HepG2 (cell line): Measurements from ENCODE around the gene GPBAR1. TPM values are rescaled to one million over a fixed set of nuclear protein-coding genes. Genes with fewer than 3 reads are reported as not detected.

Source experiments
- AFF4 ChIP-seq: sonication (generic); formaldehyde crosslinking; IDR thresholded peaks from 2 replicates; pipeline ENCODE4 v1.4.0; 2020; ENCODE audit warnings: missing genetic modification reagents
- ATRX ChIP-seq: sonication (generic); formaldehyde crosslinking; IDR thresholded peaks from 2 replicates; pipeline ENCODE4 v1.4.0; 2020; ENCODE audit warnings: missing genetic modification reagents, borderline replicate concordance
- CREB1 ChIP-seq, 2 experiments: fragments of 450-650 bp in 1 of 2; IDR thresholded peaks; 2 replicates each; pipeline ENCODE4 v1.6.1; 2016 to 2017; ENCODE audit warnings: control low read depth in 1 of 2, mild to moderate bottlenecking in 1 of 2, missing compliant biosample characterization in 1 of 2, missing genetic modification characterization in 1 of 2
- KDM6A ChIP-seq: IDR thresholded peaks from 2 replicates; pipeline ENCODE4 v1.6.1; 2016; ENCODE audit warnings: low read depth
- NFIC ChIP-seq: IDR thresholded peaks from 2 replicates; pipeline ENCODE4 v1.6.1; 2012; ENCODE audit warnings: mild to moderate bottlenecking, low read length, inconsistent platforms
- RCOR2 ChIP-seq: IDR thresholded peaks from 2 replicates; pipeline ENCODE4 v1.6.1; 2016; ENCODE audit warnings: missing biosample characterization, missing genetic modification reagents
- SMAD1 ChIP-seq: sonication (generic); formaldehyde crosslinking; IDR thresholded peaks from 2 replicates; pipeline ENCODE4 v1.4.0; 2020; ENCODE audit warnings: missing genetic modification reagents, low read depth, mild to moderate bottlenecking, borderline replicate concordance
- SMARCC2 ChIP-seq: fragments of 450-650 bp; IDR thresholded peaks from 2 replicates; pipeline ENCODE4 v1.6.1; 2017; ENCODE audit warnings: antibody characterized with exemption, mild to moderate bottlenecking
- TARDBP ChIP-seq: sonication (generic); formaldehyde crosslinking; IDR thresholded peaks from 2 replicates; pipeline ENCODE4 v1.8.0; 2022; ENCODE audit warnings: mild to moderate bottlenecking, missing genetic modification reagents
- TOPORS ChIP-seq: sonication (generic); formaldehyde crosslinking; IDR thresholded peaks from 2 replicates; pipeline ENCODE4 v1.8.0; 2023; ENCODE audit warnings: mild to moderate bottlenecking, missing genetic modification reagents
- U2AF2 ChIP-seq: fragments of 200-400 bp; formaldehyde crosslinking; IDR thresholded peaks from 2 replicates; pipeline ENCODE4 v1.6.1; 2017; ENCODE audit warnings: low read depth, mild to moderate bottlenecking, low read length
- ZBTB7B ChIP-seq: sonication (generic); formaldehyde crosslinking; IDR thresholded peaks from 2 replicates; pipeline ENCODE4 v1.4.0; 2020; ENCODE audit warnings: missing genetic modification reagents
- ZFP36L1 ChIP-seq: sonication (generic); formaldehyde crosslinking; IDR thresholded peaks from 2 replicates; pipeline ENCODE4 v1.8.0; 2022; ENCODE audit warnings: mild to moderate bottlenecking, missing genetic modification reagents, moderate library complexity
- ZNF142 ChIP-seq: sonication (generic); formaldehyde crosslinking; IDR thresholded peaks from 2 replicates; pipeline ENCODE4 v1.4.0; 2020; ENCODE audit warnings: missing genetic modification reagents
- ZNF251 ChIP-seq: sonication (generic); formaldehyde crosslinking; IDR thresholded peaks from 2 replicates; pipeline ENCODE4 v1.9.0; 2021; ENCODE audit warnings: mild to moderate bottlenecking, missing genetic modification reagents
- ZNF296 ChIP-seq: sonication (generic); formaldehyde crosslinking; conservative IDR thresholded peaks from 2 replicates; pipeline ENCODE4 v1.5.0; 2020; ENCODE audit warnings: mild to moderate bottlenecking, missing genetic modification reagents
- ZNF30 ChIP-seq: sonication (generic); formaldehyde crosslinking; IDR thresholded peaks from 2 replicates; pipeline ENCODE4 v1.5.0; 2020; ENCODE audit warnings: mild to moderate bottlenecking, missing genetic modification reagents
- ZNF343 ChIP-seq: sonication (generic); formaldehyde crosslinking; IDR thresholded peaks from 2 replicates; pipeline ENCODE4 v1.4.0; 2020; ENCODE audit warnings: mild to moderate bottlenecking, missing genetic modification reagents
- ZNF446 ChIP-seq: sonication (generic); formaldehyde crosslinking; IDR thresholded peaks from 2 replicates; pipeline ENCODE4 v1.5.0; 2020; ENCODE audit warnings: mild to moderate bottlenecking, missing genetic modification reagents
- ZNF484 ChIP-seq: sonication (generic); formaldehyde crosslinking; IDR thresholded peaks from 2 replicates; pipeline ENCODE4 v1.5.1; 2020; ENCODE audit warnings: mild to moderate bottlenecking, low read depth, missing genetic modification reagents, borderline replicate concordance
- ZNF577 ChIP-seq: sonication (generic); formaldehyde crosslinking; IDR thresholded peaks from 2 replicates; pipeline ENCODE4 v1.4.0; 2020; ENCODE audit warnings: mild to moderate bottlenecking, low read depth, missing genetic modification reagents, borderline replicate concordance
- ZNF598 ChIP-seq: sonication (generic); formaldehyde crosslinking; IDR thresholded peaks from 2 replicates; pipeline ENCODE4 v1.5.1; 2020; ENCODE audit warnings: mild to moderate bottlenecking, missing genetic modification reagents, borderline replicate concordance
- polyA plus RNA-seq, 8 experiments: library from polyadenylated mRNA; depleted of rRNA in 3 of 8; stranded (reverse) in 7 of 8; unstranded in 1 of 8; fragments of >200 nt; fragmentation: Illumina TruSeq in 4 of 8; extraction: Trizol in 4 of 8; gene quantifications; 2 replicates each; pipeline versions ENCODE4 v1.2.1 to v1.2.3, GENCODE V29; 2011 to 2016; ENCODE audit warnings: low read depth in 4 of 8, missing spikeins in 1 of 8, mixed read lengths in 1 of 8; ENCODE audit not compliant: insufficient read depth in 1 of 8
- total RNA-seq, 5 experiments: library from RNA; depleted of rRNA; stranded (reverse); fragments of >200 nt; fragmentation: Illumina TruSeq; extraction: Trizol; gene quantifications; 2 replicates each; pipeline ENCODE4 v1.2.3, GENCODE V29; 2016; ENCODE audit warnings: low read depth in 1 of 5

The GPBAR1 gene
- total and polyA plus RNA-seq, 2 of the 13 experiments (the other 11 are each of a cell fraction or from before 2014, with no cell fraction given): 0.05 to 0.09 TPM

- TF ChIP-seq ZNF30 (CRISPR knock-in tag) (no peak), ZNF577 (CRISPR knock-in tag) (no peak), ZFP36L1 (CRISPR knock-in tag) (no peak), CREB1 (IDR thresholded peaks at IDR 0.05) (peak; percentile 72), CREB1 (CRISPR knock-in tag; IDR thresholded peaks at IDR 0.05) (no peak), SMAD1 (CRISPR knock-in tag) (no peak), ZBTB7B (CRISPR knock-in tag) (0 out of 2 replicates have a peak, but pooled peaks have one; percentile 64), ZNF446 (CRISPR knock-in tag) (no peak; the same call in 1 of the 2 replicates), ZNF598 (peak; percentile 80; the same call in 1 of the 2 replicates), ZNF296 (CRISPR knock-in tag) (no peak), ATRX (CRISPR knock-in tag) (no peak), NFIC (no peak), AFF4 (CRISPR knock-in tag) (0 out of 2 replicates have a peak, but pooled peaks have one; percentile 41), KDM6A (no peak), ZNF142 (CRISPR knock-in tag) (no peak), ZNF484 (CRISPR knock-in tag) (no peak), U2AF2 (no peak), SMARCC2 (no peak), RCOR2 (CRISPR knock-in tag) (0 out of 2 replicates have a peak, but pooled peaks have one; percentile 22), TOPORS (no peak), ZNF343 (CRISPR knock-in tag) (peak; percentile 84), TARDBP (no peak), ZNF251 (CRISPR knock-in tag) (0 out of 2 replicates have a peak, but pooled peaks have one; percentile 23)
Observed at GRCh38 chr2:218216674-218217359, 44.0 kb upstream of the GPBAR1 start, which contains the start of gene ARPC2 (continued).
